ENCODE measurements around the gene NAP1L4. TPM values are rescaled to one million over a fixed set of nuclear protein-coding genes. Genes with fewer than 3 reads are reported as not detected.
A peak's percentile ranks its signal among the peaks of the same experiment; 100 is the strongest.

The NAP1L4 gene
- total RNA-seq, 1 donor from 2014 or later: 224 TPM

DNA sequence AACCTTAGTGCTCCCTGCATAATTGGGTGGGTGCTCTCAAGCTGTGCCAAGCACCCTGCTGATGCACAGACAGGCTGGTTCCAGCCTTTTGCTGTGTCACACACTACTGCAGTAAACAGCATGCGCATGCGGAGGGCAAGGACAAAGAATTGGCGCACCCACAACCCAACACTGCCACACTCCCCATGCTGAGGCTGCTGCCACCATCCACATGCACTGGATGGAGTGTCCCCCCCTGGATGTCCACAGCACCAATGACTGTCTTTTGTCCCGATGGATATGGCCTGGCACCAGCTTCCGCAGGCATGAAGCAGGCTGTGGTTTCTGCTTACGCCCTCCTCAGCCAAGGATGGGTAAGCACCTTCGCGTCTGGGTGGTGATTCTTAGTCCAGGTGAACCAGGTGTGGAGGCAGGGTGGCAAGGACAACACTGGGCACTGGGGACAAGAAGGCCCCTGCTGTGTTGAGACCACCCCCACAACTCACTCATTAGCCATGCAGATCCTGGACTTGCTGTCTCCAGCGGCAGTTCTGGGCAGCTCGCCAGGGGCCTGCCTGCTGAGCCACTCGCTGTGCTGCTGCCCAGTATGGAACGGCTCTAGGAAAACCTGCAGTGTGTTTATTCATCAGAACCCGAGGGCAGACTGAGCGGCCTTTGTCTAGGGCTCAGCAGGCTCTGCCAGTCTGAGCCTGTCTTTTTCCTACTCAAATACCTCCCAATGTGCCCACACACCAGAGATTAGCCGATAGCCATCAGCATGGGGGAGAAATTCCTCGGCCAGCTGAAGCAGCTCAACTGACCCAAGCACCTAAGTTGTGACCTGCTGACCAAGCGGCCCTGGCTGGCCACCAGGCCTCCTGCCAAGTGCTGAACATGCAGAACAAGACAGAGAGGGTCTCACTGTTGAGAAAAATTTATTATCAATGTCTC is 8.2 kb upstream of the NAP1L4 start:
- H3K9me3 Mint-ChIP-seq: no peaks in the 10 kb centered on the region
- H3K27ac Mint-ChIP-seq (ENCODE audit: unreplicated experiment): no peak overlapping the region
- DNase-seq (ENCODE audit: low read depth, low spot score): no peak
- no peak for TF ChIP-seq CTCF (conservative IDR thresholded peaks at IDR 0.05)
- no peaks in the 10 kb centered on the region for H3K27me3 Mint-ChIP-seq (ENCODE audit: low read depth)
- H3K4me1 Mint-ChIP-seq: no peaks in the 10 kb centered on the region
- no peak overlapping the region for H3K4me3 Mint-ChIP-seq
- H3K36me3 Mint-ChIP-seq (ENCODE audit: low read depth): peaks cover 4% of the 10 kb centered on the region

DNA sequence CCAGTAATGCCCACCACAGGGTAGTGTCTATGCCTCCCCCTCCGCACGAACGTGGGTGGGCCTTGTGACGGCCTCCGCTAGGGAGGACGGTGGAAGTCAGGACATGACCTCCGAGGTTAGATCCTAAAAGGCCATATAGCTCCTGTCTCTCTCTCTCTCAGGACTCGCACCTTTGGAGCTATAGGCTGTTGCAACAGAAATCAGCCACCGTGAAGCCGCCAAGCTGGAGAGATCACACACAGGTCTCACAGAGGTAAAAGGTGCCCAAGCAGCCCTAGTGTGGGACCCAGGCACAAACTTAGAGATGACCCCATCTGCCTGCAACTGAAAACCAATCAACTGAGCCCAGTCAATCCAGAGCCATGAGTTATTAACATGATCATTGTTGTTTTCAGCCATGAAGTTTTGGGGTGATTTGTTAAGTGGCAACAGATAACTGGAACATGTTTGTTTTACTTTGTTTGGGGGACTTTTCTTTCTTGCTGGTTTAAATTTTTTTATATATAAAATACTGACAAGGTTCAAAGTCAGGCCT is 7.4 kb upstream of the NAP1L4 start:
- H3K4me3 Mint-ChIP-seq: no peak overlapping the region
- H3K4me1 Mint-ChIP-seq: peaks cover 1% of the 10 kb centered on the region
- H3K27ac Mint-ChIP-seq (ENCODE audit: unreplicated experiment): no peak overlapping the region
- H3K9me3 Mint-ChIP-seq: no peaks in the 10 kb centered on the region
- no peaks in the 10 kb centered on the region for H3K27me3 Mint-ChIP-seq (ENCODE audit: low read depth)
- peaks cover 4% of the 10 kb centered on the region for H3K36me3 Mint-ChIP-seq (ENCODE audit: low read depth)
- no peak for DNase-seq (ENCODE audit: low read depth, low spot score)
- TF ChIP-seq CTCF (conservative IDR thresholded peaks at IDR 0.05): no peak

DNA sequence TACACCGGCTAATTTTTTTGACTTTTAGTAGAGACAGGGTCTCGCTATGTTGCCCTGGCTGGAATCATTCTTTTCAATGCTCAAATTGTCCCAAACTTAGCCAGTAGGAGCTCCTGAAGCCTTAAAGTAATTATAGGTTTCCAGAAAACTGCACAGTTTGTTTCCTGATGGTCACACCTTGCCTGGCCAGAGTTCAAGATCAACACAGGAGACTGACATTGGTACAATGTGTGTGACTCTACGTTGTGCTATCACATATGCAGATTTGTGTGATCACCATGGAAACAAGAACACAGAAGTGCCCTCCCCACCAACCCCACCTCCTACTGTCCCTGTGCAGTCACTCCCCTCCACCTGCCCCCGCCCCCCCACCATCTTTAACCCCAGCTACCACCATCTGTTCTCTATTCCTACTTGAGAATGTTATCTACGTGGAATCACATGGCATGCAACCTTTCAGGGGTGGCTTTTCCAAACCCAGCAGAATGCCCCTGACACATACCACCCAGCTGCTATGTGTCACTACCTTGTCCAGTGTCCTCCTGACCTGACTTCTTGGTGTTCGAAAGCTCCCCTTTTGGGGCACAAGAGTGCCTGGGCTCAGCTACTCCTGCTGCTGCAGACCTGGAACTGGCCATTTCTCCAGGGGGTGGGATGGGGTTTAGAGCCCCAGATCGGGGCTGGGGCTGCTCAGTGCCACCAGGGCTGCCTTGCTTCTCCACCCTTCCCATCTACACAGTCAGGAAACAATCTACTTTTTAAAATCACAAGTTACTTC is 6.1 kb upstream of the NAP1L4 start:
- Mint-ChIP-seq H3K4me1 (peaks cover 3% of the 10 kb centered on the region), H3K4me3 (peak overlapping the region; percentile 23), H3K9me3 (no peaks in the 10 kb centered on the region), H3K36me3 (ENCODE audit: low read depth) (peaks cover 4% of the 10 kb centered on the region), H3K27me3 (ENCODE audit: low read depth) (no peaks in the 10 kb centered on the region), H3K27ac (ENCODE audit: unreplicated experiment) (no peak overlapping the region)
- TF ChIP-seq CTCF (conservative IDR thresholded peaks at IDR 0.05): no peak
- no peak for DNase-seq (ENCODE audit: low read depth, low spot score)

GRCh38 chr11:2997406-2997805 is 5.3 kb upstream of the NAP1L4 start:
- Mint-ChIP-seq H3K4me1 (peaks cover 3% of the 10 kb centered on the region), H3K4me3 (no peak overlapping the region), H3K27ac (ENCODE audit: unreplicated experiment) (no peak overlapping the region), H3K36me3 (ENCODE audit: low read depth) (peaks cover 4% of the 10 kb centered on the region), H3K27me3 (ENCODE audit: low read depth) (no peaks in the 10 kb centered on the region), H3K9me3 (no peaks in the 10 kb centered on the region)
- no peak for TF ChIP-seq CTCF (conservative IDR thresholded peaks at IDR 0.05)
- DNase-seq (ENCODE audit: low read depth, low spot score): no peak

DNA sequence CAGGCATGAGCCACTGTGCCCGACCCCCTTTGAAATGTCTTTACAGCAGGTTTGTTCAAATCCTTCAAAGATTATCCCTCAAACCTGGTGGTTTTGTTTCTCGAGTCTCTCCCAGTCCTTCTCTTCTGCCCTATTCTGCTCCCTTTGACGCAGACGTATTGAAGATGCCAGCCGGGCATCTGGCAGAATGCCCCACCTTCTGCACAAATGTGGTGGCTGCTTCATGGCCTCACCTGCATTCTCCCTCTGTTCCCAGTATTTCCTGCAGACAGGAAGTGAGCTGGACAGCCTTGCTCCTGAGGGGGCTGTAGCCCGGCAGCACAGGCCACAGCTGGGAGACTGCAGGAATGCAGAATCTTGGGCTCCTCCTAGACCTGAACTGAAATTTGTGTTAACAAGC is 4.8 kb upstream of the NAP1L4 start:
- no peak for TF ChIP-seq CTCF (conservative IDR thresholded peaks at IDR 0.05)
- peak overlapping the region; percentile 51 for H3K4me3 Mint-ChIP-seq

More for the DNA sequence above, 4.8 kb upstream of the NAP1L4 start:
- no peaks in the 10 kb centered on the region for H3K27me3 Mint-ChIP-seq (ENCODE audit: low read depth)
- DNase-seq (ENCODE audit: low read depth, low spot score): no peak
- peaks cover 3% of the 10 kb centered on the region for H3K4me1 Mint-ChIP-seq
- peaks cover 4% of the 10 kb centered on the region for H3K36me3 Mint-ChIP-seq (ENCODE audit: low read depth)
- H3K9me3 Mint-ChIP-seq: no peaks in the 10 kb centered on the region
- H3K27ac Mint-ChIP-seq (ENCODE audit: unreplicated experiment): no peak overlapping the region

All from neural crest cell (in vitro differentiated cells).